GM18520 (cell line): ENCODE data around the gene EIF2B1.

ENCODE experiments used
- ATAC-seq: cut with Tn5 transposase; IDR thresholded peaks from one replicate; pipeline ENCODE4 v1.9.1; 2021; ENCODE audit not compliant: unreplicated experiment

EIF2B1 gene

DNA sequence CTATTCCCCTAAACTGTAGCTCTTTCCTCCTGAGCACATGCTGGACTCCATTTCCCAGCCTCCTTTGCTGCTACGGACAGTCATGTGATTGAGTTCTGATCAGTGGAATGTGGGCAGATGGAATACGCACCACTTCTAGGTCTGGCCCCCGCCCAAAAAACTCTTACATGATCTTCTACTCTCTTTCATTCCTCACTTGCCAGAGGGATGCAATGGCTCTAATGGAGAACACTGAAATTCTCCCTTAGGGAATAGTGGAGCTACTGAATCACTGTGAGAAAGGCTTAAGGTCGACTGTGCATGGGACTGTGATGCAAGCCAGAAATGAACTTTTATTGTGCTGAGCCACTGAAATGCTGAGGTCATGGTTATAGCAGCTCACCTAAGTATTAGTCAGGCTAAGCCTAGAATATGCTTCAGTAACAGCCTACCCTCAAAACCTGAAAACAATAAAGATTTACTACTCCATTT is 62.1 kb downstream of the EIF2B1 start:
- ATAC-seq: no peak
